Measurements from ENCODE around the gene ODR4.

GRCh38 chr1:186404454-186405051, 28.9 kb downstream of the ODR4 start:
- TF ChIP-seq FOXM1 (IDR thresholded peaks at IDR 0.05; ENCODE audit: borderline replicate concordance) (no peak), FOXK2 (IDR thresholded peaks at IDR 0.05) (no peak), TARDBP (IDR thresholded peaks at IDR 0.05) (no peak), BHLHE40 (IDR thresholded peaks at IDR 0.05; ENCODE audit: borderline replicate concordance) (no peak), ZNF384 (IDR thresholded peaks at IDR 0.05) (no peak), FOXA1 (IDR thresholded peaks at IDR 0.05) (0 out of 2 replicates have a peak, but pooled peaks have one; percentile 24), SUZ12 (IDR thresholded peaks at IDR 0.05) (no peak), SP1 (IDR thresholded peaks at IDR 0.05) (no peak)

All from HEK293T (cell line).